C4-2B (cell line): ENCODE measurements around the gene BTNL9.

Source experiments
- H3K27ac ChIP-seq: fragments of 450-650 bp; 2 replicates; pipeline ENCODE4 v1.5.1; 2017
- CTCF ChIP-seq: fragments of 450-650 bp; conservative IDR thresholded peaks from 2 replicates; pipeline ENCODE4 v1.5.1; 2017; ENCODE audit warnings: mild to moderate bottlenecking
- ZFX ChIP-seq: fragments of 450-650 bp; IDR thresholded peaks from 2 replicates; pipeline ENCODE4 v1.6.1; 2017

The BTNL9 gene

DNA sequence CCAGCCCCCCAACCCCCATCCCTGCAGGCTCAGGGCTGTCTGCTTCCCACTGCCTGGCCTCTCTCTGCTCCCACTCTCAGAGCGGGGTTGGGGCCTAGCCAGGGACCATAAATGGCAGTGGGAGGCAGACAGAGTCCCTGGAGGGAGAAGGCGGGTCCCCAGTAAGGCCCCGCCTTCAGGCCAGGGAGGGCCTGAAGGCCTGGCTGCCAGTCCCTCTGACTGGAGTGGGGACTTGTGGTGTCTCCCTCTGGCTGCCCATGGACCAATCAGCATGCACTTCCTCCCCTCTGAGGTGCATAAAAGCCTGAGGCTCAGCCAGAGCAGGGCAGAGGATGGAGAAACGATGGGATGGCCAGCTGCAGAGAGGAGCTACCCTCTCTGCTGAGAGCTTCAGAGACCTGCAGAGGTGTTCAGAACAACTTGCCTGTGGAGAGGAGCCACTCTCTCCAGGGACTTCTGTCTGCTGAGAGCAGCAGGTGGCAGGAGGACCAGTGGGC lies 2.7 kb upstream of the BTNL9 start:
- no peak overlapping the region for H3K27ac ChIP-seq
- TF ChIP-seq ZFX, result no peak
- no peak for TF ChIP-seq CTCF

- TF ChIP-seq CTCF, result no peak
- no peak for TF ChIP-seq ZFX
- H3K27ac ChIP-seq, result no peak overlapping the region
Observed at GRCh38 chr5:181039471-181039870, 595 bp upstream of the BTNL9 start.

- no peak overlapping the region for H3K27ac ChIP-seq
- no peak for TF ChIP-seq ZFX
- no peak for TF ChIP-seq CTCF
Observed at GRCh38 chr5:181040631-181040945, 522 bp downstream of the BTNL9 start.

DNA sequence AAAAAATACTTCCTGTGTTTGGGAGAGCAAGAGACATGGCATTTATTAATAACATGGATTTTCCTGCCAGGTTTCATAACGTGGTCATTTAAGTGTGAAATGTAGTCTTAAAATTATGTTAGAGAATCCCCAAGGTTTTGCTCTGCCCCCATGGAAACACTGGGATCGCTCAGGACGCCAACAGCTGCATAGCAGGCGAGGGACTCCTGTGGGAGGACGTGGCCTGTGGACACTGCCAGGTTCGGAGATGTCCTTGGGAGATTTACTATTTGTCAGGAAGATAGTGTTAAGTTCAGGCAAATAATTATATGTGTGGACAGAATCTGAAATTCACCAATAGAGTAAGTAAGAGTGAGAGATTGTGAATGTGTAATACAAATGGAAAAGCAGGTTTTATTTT lies 977 bp downstream of the BTNL9 start:
- no peak overlapping the region for H3K27ac ChIP-seq
- TF ChIP-seq ZFX, result no peak
- no peak for TF ChIP-seq CTCF

- no peak overlapping the region for H3K27ac ChIP-seq
- TF ChIP-seq ZFX (no peak), CTCF (no peak)
Observed at GRCh38 chr5:181042036-181042713, 2.1 kb downstream of the BTNL9 start.

DNA sequence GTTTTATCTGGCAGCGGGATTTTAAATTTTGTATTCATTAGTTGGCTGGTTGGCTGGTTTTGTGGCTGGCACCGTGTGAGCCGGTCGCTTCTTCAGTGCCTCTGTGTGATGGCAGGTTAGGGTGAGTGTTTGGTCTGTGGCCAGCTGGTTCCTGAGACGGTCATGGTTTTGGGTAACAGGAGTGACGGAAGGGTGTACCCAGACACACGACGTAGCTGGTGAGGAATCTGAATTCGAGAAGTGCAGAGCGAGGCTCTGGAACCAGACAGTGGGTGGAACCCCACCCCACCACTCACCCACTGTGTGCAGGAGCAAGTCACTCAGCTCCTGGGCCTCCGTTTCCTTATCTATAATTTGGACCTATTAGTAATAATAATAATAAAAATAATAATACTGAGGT lies 2.7 kb downstream of the BTNL9 start:
- H3K27ac ChIP-seq, result no peak overlapping the region
- TF ChIP-seq CTCF (no peak), ZFX (no peak)

GRCh38 chr5:181043285-181044092 lies 3.4 kb downstream of the BTNL9 start:
- no peak overlapping the region for H3K27ac ChIP-seq
- no peak for TF ChIP-seq ZFX
